HepG2 (cell line): ENCODE measurements around the gene PMPCB. TPM values are rescaled to one million over a fixed set of nuclear protein-coding genes. Genes with fewer than 3 reads are reported as not detected.

Source experiments
- ARID2 ChIP-seq: sonication (generic); formaldehyde crosslinking; IDR thresholded peaks from 2 replicates; pipeline ENCODE4 v1.8.1; 2022; ENCODE audit warnings: mild to moderate bottlenecking, missing genetic modification reagents, borderline replicate concordance
- DNMT1 ChIP-seq: sonication (generic); formaldehyde crosslinking; IDR thresholded peaks from 2 replicates; pipeline ENCODE4 v1.5.1; 2020; ENCODE audit warnings: mild to moderate bottlenecking, missing genetic modification reagents
- FOXK2 ChIP-seq: fragments of 450-650 bp; IDR thresholded peaks from 2 replicates; pipeline ENCODE4 v1.6.1; 2016
- KLF12 ChIP-seq: sonication (generic); formaldehyde crosslinking; IDR thresholded peaks from 2 replicates; pipeline ENCODE4 v1.4.0; 2020; ENCODE audit warnings: missing genetic modification reagents, borderline replicate concordance
- MAFG ChIP-seq: sonication (generic); formaldehyde crosslinking; IDR thresholded peaks from 2 replicates; pipeline ENCODE4 v1.5.1; 2020; ENCODE audit warnings: mild to moderate bottlenecking, missing genetic modification reagents
- MIER2 ChIP-seq: IDR thresholded peaks from 2 replicates; pipeline ENCODE4 v1.6.1; 2016; ENCODE audit warnings: missing biosample characterization, missing genetic modification reagents
- NR0B2 ChIP-seq: sonication (generic); formaldehyde crosslinking; IDR thresholded peaks from 2 replicates; pipeline ENCODE4 v1.4.0; 2020; ENCODE audit warnings: mild to moderate bottlenecking, missing genetic modification reagents
- SAFB2 ChIP-seq: sonication (generic); formaldehyde crosslinking; IDR thresholded peaks from 2 replicates; pipeline ENCODE4 v1.5.1; 2020; ENCODE audit warnings: missing genetic modification reagents, low read depth, mild to moderate bottlenecking, borderline replicate concordance
- TBX3 ChIP-seq: fragments of 450-650 bp; IDR thresholded peaks from 2 replicates; pipeline ENCODE4 v1.6.1; 2017; ENCODE audit warnings: antibody characterized with exemption, mild to moderate bottlenecking, inconsistent platforms, borderline replicate concordance
- WIZ ChIP-seq: sonication (generic); formaldehyde crosslinking; IDR thresholded peaks from 2 replicates; pipeline ENCODE4 v1.5.1; 2020; ENCODE audit warnings: mild to moderate bottlenecking, missing genetic modification reagents
- ZBTB7A ChIP-seq: sonication (generic); formaldehyde crosslinking; IDR thresholded peaks from 2 replicates; pipeline ENCODE4 v1.8.0; 2022; ENCODE audit warnings: mild to moderate bottlenecking, missing genetic modification reagents
- ZIK1 ChIP-seq: sonication (generic); formaldehyde crosslinking; IDR thresholded peaks from 2 replicates; pipeline ENCODE4 v1.5.0; 2020; ENCODE audit warnings: mild to moderate bottlenecking, low read depth, missing genetic modification reagents, borderline replicate concordance
- ZMYM2 ChIP-seq: sonication (generic); formaldehyde crosslinking; IDR thresholded peaks from 2 replicates; pipeline ENCODE4 v1.8.0; 2022; ENCODE audit warnings: mild to moderate bottlenecking, missing genetic modification reagents
- ZNF224 ChIP-seq: sonication (generic); formaldehyde crosslinking; IDR thresholded peaks from 2 replicates; pipeline ENCODE4 v1.5.0; 2020; ENCODE audit warnings: mild to moderate bottlenecking, missing genetic modification reagents
- ZNF431 ChIP-seq: sonication (generic); formaldehyde crosslinking; IDR thresholded peaks from 2 replicates; pipeline ENCODE4 v1.9.0; 2022; ENCODE audit warnings: missing genetic modification reagents, low read depth, mild to moderate bottlenecking, borderline replicate concordance
- ZNF546 ChIP-seq: sonication (generic); formaldehyde crosslinking; conservative IDR thresholded peaks from 2 replicates; pipeline ENCODE4 v1.8.1; 2023; ENCODE audit warnings: mild to moderate bottlenecking, missing genetic modification reagents
- ZNF672 ChIP-seq: sonication (generic); formaldehyde crosslinking; IDR thresholded peaks from 2 replicates; pipeline ENCODE4 v1.8.1; 2022; ENCODE audit warnings: missing genetic modification reagents
- polyA plus RNA-seq, 8 experiments: library from polyadenylated mRNA; depleted of rRNA in 3 of 8; stranded (reverse) in 7 of 8; unstranded in 1 of 8; fragments of >200 nt; fragmentation: Illumina TruSeq in 4 of 8; extraction: Trizol in 4 of 8; gene quantifications; 2 replicates each; pipeline versions ENCODE4 v1.2.1 to v1.2.3, GENCODE V29; 2011 to 2016; ENCODE audit warnings: low read depth in 4 of 8, missing spikeins in 1 of 8, mixed read lengths in 1 of 8; ENCODE audit not compliant: insufficient read depth in 1 of 8
- total RNA-seq, 5 experiments: library from RNA; depleted of rRNA; stranded (reverse); fragments of >200 nt; fragmentation: Illumina TruSeq; extraction: Trizol; gene quantifications; 2 replicates each; pipeline ENCODE4 v1.2.3, GENCODE V29; 2016; ENCODE audit warnings: low read depth in 1 of 5
- TF ChIP-seq, protein P1 (sequence below), 2 experiments: sonication (generic) in 1 of 2; formaldehyde crosslinking in 1 of 2; IDR thresholded peaks; 2 replicates each; pipeline versions ENCODE4 v1.5.1 to v1.6.1; 2011 to 2020; ENCODE audit warnings: borderline replicate concordance in 1 of 2, low read depth in 1 of 2, low read length in 1 of 2, mild to moderate bottlenecking in 1 of 2, missing genetic modification reagents in 1 of 2, moderate library complexity in 1 of 2
- TF ChIP-seq, protein P2 (sequence below): sonication (generic); formaldehyde crosslinking; IDR thresholded peaks from 2 replicates; pipeline ENCODE4 v1.9.0; 2021; ENCODE audit warnings: mild to moderate bottlenecking, missing genetic modification reagents
- TF ChIP-seq, protein P3 (sequence below): sonication (generic); formaldehyde crosslinking; IDR thresholded peaks from 2 replicates; pipeline ENCODE4 v1.8.0; 2022; ENCODE audit warnings: missing genetic modification reagents, low read depth, mild to moderate bottlenecking, borderline replicate concordance

Gene PMPCB
- total and polyA plus RNA-seq, 2 of the 13 experiments (the other 11 are each of a cell fraction or from before 2014, with no cell fraction given): 80.8 to 124 TPM

DNA sequence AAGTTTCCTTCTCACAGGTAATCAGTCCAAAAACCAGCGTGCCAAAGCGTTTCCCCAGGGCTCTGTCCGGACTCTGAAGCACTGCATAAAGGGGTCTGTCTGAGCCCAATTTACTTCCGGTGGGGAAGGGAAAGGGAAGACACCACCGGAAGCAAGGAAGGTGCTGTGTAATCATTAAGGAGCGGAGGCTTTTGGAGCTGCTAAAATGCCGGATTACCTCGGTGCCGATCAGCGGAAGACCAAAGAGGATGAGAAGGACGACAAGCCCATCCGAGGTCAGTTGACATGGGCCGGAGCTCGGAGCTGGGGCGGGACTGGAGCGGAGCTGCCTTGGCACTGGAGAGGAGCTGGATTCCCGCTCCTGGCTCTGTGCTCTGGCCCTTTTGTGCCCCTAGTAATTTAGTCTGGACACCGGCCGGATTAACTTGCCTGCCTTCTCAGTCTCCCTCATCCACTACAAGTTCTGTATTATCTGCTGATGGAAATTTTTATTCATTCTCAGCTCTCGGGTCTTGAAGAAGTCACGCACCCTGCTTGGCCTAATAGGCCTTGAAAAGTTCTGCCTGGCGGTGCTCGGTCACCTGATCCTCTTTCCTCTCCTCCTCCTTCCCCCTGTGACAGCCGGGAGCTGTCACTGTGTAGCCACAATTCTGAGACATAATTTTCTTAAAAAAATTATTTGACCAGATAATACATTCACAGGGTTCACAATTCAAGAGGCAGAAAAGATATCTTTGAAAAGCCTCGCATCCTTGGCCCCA, 50.5 kb downstream of the PMPCB start, which contains the start of gene PSMC2 (continued):
- no peak for TF ChIP-seq ARID2 (CRISPR knock-in tag)
- no peak for TF ChIP-seq NR0B2
- no peak for TF ChIP-seq KLF12 (CRISPR knock-in tag)
- no peak for TF ChIP-seq ZBTB7A (CRISPR knock-in tag)
- no peak for TF ChIP-seq FOXK2
- no peak for TF ChIP-seq ZMYM2 (CRISPR knock-in tag)
- TF ChIP-seq ZNF672: no peak
- TF ChIP-seq, protein P1, sequence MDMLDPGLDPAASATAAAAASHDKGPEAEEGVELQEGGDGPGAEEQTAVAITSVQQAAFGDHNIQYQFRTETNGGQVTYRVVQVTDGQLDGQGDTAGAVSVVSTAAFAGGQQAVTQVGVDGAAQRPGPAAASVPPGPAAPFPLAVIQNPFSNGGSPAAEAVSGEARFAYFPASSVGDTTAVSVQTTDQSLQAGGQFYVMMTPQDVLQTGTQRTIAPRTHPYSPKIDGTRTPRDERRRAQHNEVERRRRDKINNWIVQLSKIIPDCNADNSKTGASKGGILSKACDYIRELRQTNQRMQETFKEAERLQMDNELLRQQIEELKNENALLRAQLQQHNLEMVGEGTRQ (IDR thresholded peaks at IDR 0.05; ENCODE audit: low read depth, low read length): no peak
- TF ChIP-seq, protein P1 (CRISPR knock-in tag; IDR thresholded peaks at IDR 0.05; ENCODE audit: borderline replicate concordance): peak; percentile 74; the same call in 1 of the 2 replicates
- peak; percentile 74 for TF ChIP-seq MAFG (CRISPR knock-in tag)
- TF ChIP-seq, protein P2, sequence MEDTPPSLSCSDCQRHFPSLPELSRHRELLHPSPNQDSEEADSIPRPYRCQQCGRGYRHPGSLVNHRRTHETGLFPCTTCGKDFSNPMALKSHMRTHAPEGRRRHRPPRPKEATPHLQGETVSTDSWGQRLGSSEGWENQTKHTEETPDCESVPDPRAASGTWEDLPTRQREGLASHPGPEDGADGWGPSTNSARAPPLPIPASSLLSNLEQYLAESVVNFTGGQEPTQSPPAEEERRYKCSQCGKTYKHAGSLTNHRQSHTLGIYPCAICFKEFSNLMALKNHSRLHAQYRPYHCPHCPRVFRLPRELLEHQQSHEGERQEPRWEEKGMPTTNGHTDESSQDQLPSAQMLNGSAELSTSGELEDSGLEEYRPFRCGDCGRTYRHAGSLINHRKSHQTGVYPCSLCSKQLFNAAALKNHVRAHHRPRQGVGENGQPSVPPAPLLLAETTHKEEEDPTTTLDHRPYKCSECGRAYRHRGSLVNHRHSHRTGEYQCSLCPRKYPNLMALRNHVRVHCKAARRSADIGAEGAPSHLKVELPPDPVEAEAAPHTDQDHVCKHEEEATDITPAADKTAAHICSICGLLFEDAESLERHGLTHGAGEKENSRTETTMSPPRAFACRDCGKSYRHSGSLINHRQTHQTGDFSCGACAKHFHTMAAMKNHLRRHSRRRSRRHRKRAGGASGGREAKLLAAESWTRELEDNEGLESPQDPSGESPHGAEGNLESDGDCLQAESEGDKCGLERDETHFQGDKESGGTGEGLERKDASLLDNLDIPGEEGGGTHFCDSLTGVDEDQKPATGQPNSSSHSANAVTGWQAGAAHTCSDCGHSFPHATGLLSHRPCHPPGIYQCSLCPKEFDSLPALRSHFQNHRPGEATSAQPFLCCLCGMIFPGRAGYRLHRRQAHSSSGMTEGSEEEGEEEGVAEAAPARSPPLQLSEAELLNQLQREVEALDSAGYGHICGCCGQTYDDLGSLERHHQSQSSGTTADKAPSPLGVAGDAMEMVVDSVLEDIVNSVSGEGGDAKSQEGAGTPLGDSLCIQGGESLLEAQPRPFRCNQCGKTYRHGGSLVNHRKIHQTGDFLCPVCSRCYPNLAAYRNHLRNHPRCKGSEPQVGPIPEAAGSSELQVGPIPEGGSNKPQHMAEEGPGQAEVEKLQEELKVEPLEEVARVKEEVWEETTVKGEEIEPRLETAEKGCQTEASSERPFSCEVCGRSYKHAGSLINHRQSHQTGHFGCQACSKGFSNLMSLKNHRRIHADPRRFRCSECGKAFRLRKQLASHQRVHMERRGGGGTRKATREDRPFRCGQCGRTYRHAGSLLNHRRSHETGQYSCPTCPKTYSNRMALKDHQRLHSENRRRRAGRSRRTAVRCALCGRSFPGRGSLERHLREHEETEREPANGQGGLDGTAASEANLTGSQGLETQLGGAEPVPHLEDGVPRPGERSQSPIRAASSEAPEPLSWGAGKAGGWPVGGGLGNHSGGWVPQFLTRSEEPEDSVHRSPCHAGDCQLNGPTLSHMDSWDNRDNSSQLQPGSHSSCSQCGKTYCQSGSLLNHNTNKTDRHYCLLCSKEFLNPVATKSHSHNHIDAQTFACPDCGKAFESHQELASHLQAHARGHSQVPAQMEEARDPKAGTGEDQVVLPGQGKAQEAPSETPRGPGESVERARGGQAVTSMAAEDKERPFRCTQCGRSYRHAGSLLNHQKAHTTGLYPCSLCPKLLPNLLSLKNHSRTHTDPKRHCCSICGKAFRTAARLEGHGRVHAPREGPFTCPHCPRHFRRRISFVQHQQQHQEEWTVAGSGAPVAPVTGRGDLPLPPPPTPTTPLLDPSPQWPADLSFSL (CRISPR knock-in tag): no peak
- TF ChIP-seq MIER2 (CRISPR knock-in tag): 0 out of 2 replicates have a peak, but pooled peaks have one; percentile 32
- TF ChIP-seq ZNF224: 0 out of 2 replicates have a peak, but pooled peaks have one; percentile 55
- no peak for TF ChIP-seq TBX3
- no peak for TF ChIP-seq DNMT1 (CRISPR knock-in tag)
- TF ChIP-seq ZNF546: no peak
- TF ChIP-seq ZNF431 (CRISPR knock-in tag): no peak
- no peak for TF ChIP-seq WIZ (CRISPR knock-in tag)
- no peak for TF ChIP-seq ZIK1 (CRISPR knock-in tag)
- no peak for TF ChIP-seq SAFB2
- TF ChIP-seq, protein P3, sequence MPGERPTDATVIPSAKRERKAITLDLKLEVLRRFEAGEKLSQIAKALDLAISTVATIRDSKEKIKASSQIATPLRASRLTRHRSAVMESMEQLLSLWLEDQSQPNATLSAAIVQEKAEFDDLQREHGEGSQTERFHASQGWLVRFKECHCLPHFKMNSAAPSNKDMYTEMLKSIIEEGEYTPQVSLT (CRISPR knock-in tag): no peak
